HEK293 (cell line): ENCODE results near the gene GLRA3.

Source experiments
- EGR2 ChIP-seq: fragments of 450-650 bp; formaldehyde crosslinking; IDR thresholded peaks from 2 replicates; pipeline ENCODE4 v1.5.1; 2016; ENCODE audit warnings: low read depth, missing biosample characterization, missing genetic modification characterization
- MEIS1 ChIP-seq: sonication (generic); formaldehyde crosslinking; IDR thresholded peaks from 2 replicates; pipeline ENCODE4 v1.8.1; 2022; ENCODE audit warnings: missing genetic modification reagents, mild to moderate bottlenecking, borderline replicate concordance
- TSHZ1 ChIP-seq: fragments of 450-650 bp; formaldehyde crosslinking; IDR thresholded peaks from 2 replicates; pipeline ENCODE4 v1.5.1; 2016; ENCODE audit warnings: missing biosample characterization, missing genetic modification characterization, borderline replicate concordance
- ZBTB7A ChIP-seq: fragments of 450-650 bp; formaldehyde crosslinking; IDR thresholded peaks from 2 replicates; pipeline ENCODE4 v1.5.1; 2016; ENCODE audit warnings: low read depth, missing biosample characterization, missing genetic modification characterization
- ZEB2 ChIP-seq: fragments of 450-650 bp; formaldehyde crosslinking; IDR thresholded peaks from 2 replicates; pipeline ENCODE4 v1.5.1; 2016; ENCODE audit warnings: missing biosample characterization, missing genetic modification characterization
- ZFP37 ChIP-seq: fragments of 450-650 bp; formaldehyde crosslinking; IDR thresholded peaks from 2 replicates; pipeline ENCODE4 v1.5.1; 2016; ENCODE audit warnings: missing biosample characterization, missing genetic modification characterization
- ZNF112 ChIP-seq: fragments of 450-650 bp; formaldehyde crosslinking; IDR thresholded peaks from 2 replicates; pipeline ENCODE4 v1.5.0; 2017; ENCODE audit warnings: missing biosample characterization, missing genetic modification characterization
- ZNF660 ChIP-seq: fragments of 450-650 bp; IDR thresholded peaks from 2 replicates; pipeline ENCODE4 v1.5.1; 2018; ENCODE audit warnings: missing biosample characterization, mild to moderate bottlenecking, missing genetic modification characterization
- ZNF707 ChIP-seq: fragments of 450-650 bp; formaldehyde crosslinking; IDR thresholded peaks from 2 replicates; pipeline ENCODE4 v1.5.1; 2016; ENCODE audit warnings: missing biosample characterization, missing genetic modification characterization
- TF ChIP-seq, protein P1 (sequence below): fragments of 450-650 bp; formaldehyde crosslinking; IDR thresholded peaks from 2 replicates; pipeline ENCODE4 v1.5.1; 2016; ENCODE audit warnings: missing biosample characterization, missing genetic modification characterization

DNA sequence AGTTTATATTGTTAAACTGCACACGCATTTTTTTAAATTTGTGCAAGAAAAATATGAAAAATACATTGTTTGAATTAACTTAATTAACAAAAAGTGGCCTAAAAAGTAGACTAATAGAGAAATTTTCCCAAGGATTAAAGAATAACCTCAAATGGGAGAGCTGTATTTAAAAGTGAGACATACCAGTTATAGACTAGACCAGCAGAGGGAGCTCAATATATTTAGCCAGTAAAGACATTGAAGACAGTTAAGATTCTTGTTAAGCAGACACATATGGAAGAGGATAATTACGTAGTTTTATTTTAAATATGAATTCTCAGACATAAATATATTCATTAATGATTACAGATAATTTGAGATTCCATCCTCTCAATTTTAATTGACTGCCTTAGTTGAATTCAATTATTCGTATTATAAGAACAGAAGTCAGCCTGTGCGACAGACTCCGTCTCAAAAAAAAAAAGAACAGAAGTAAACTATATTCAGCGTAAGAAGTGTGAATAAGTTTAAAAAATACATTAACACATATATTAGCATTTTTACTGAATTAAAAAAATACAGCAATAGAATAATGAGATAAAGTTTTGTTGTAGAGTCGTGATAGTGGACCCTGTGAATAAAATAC is 64.8 kb downstream of the GLRA3 start:
- no peak for TF ChIP-seq ZEB2 (tag by site-specific recombination)
- TF ChIP-seq, protein P1, sequence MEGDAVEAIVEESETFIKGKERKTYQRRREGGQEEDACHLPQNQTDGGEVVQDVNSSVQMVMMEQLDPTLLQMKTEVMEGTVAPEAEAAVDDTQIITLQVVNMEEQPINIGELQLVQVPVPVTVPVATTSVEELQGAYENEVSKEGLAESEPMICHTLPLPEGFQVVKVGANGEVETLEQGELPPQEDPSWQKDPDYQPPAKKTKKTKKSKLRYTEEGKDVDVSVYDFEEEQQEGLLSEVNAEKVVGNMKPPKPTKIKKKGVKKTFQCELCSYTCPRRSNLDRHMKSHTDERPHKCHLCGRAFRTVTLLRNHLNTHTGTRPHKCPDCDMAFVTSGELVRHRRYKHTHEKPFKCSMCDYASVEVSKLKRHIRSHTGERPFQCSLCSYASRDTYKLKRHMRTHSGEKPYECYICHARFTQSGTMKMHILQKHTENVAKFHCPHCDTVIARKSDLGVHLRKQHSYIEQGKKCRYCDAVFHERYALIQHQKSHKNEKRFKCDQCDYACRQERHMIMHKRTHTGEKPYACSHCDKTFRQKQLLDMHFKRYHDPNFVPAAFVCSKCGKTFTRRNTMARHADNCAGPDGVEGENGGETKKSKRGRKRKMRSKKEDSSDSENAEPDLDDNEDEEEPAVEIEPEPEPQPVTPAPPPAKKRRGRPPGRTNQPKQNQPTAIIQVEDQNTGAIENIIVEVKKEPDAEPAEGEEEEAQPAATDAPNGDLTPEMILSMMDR (tag by site-specific recombination) = no peak
- TF ChIP-seq EGR2 = no peak
- TF ChIP-seq TSHZ1 (tag by site-specific recombination) = no peak
- TF ChIP-seq ZBTB7A (tag by site-specific recombination) = no peak
- no peak for TF ChIP-seq ZNF707
- TF ChIP-seq ZFP37 (tag by site-specific recombination) = no peak
- no peak for TF ChIP-seq ZNF112
- no peak for TF ChIP-seq MEIS1 (CRISPR knock-in tag)
- TF ChIP-seq ZNF660 (tag by site-specific recombination) = no peak
